ENCODE results near the gene CRACDL.
A peak's percentile ranks its signal among the peaks of the same experiment; 100 is the strongest.
"Not testable (repeated sequence)": the region's sequence is repeated elsewhere in the genome, so short reads cannot be mapped to it uniquely, and the experiment has no call there.

Gene CRACDL

DNA sequence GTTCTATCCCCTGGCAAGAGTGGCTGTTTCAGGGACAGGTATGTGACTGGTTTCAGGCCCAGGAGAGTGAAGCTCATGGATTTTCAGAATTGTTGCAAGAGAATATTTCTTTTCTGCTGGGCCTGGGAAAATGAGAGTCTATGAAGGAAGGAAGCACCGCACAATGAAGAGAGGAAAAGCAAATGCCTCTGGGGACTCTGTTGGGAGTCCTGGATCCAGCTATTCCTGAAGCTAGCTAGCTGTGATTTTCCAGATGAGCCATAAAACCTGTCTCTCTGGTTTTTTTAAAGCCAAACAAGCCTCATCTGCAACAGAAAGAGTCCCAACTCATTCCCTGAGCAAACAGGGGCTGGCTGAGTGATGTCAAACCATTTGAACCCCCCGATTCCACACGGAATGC, 53.7 kb downstream of the CRACDL start:
- no peak for DNase-seq

DNA sequence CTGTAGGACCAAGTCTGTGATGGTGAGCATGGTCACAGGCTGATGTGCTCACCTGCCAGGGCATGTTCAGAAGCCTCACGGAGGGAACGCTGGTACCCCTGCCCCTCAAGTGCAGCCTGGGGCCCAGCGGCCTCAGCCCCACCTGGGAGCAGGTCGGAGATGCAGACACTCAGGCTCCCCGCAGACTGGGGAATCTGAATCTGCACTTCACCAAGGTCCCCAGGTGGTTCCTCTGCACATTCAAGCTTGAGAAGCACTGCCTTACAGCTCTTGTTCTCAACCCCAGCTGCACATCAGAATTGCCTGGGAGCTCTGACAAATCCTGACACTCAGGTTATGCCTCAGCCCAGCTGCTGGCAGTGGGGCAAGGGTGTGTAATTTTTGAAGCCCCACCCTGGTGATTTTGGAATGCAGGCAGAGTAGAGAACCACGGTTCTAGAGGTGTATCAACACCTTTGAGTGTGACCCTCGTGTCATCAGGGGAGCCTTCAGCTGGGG, 54.8 kb downstream of the CRACDL start:
- no peak for DNase-seq

DNA sequence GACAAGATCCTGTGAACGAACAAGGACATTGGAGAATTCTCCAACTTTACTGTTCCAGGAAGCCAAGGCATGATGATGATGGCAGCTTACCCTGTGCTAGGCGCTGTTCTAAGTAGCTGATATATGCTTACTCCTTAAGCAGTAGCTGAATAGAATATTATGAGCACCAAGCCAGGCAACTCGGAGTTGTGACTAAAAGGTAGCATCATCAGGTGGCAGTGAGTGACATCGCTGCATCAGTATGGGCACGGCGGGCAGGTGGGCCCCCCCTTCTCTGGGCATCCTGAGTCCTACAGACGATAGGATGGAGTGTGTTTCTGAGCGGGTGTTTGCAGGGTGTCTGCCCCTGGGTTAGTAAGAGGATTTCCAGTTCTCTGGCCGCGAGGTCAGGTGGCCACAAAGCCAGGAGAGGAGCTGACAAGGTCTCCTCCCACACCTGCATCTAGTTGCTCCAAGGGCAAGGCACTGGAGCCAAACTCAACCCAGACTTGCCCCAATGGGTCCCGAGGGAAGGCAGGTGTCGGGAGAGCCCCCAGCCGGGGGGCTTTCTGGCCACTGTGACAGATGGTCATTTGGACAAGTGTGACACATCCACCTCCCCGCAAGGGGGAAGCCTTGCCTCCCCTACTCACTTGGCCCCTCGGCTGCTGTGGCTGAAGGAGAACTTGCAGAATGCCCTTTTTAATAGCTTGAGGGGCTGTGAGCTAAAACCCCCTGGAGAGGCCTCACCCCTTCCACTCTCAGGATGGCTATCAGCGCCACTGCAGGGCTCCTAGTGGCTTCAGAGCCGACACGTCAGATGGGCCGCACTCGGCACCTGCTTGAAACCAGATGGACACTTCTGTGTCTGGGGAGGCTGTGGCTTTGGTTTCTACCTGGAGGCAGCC, 55.5 kb downstream of the CRACDL start:
- DNase-seq, result no peak

DNA sequence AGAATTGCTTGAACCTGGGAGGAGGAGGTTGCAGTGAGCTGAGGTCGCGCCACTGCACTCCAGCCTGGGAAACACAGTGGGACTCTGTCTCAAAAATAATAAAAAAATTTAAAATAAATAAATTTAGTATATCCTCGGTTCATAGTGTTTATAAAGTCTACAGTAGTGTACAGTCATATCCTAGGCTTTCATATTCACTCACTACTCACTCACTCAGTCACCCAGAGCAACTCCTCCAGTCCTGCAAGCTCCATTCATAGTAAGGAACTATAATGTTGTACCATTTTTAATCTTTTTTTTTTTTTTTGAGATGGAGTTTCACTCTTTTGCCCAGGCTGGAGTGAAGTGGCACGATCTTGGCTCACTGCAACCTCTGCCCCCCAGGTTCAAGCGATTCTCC, 58.4 kb downstream of the CRACDL start:
- not testable (repeated sequence) for DNase-seq

DNA sequence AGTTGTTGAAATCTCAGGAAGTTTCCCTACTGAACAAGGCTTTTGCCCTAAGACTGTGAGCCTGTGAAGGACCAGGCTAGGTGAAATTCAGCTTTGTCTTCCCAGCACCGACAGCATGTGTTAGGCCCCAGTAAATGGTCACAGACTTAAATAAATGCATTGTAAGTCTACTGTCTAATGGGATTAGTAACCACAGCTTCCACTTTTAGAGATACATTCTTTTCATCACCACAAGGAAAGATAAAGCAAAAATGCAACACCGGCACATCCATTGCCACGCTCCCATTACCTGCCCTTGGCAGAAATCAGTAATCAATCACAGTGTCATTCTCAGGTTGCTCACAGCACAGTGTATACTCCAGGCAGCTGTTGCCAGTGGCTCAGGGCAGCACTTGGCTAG, 59.3 kb downstream of the CRACDL start:
- DNase-seq, result no peak

DNA sequence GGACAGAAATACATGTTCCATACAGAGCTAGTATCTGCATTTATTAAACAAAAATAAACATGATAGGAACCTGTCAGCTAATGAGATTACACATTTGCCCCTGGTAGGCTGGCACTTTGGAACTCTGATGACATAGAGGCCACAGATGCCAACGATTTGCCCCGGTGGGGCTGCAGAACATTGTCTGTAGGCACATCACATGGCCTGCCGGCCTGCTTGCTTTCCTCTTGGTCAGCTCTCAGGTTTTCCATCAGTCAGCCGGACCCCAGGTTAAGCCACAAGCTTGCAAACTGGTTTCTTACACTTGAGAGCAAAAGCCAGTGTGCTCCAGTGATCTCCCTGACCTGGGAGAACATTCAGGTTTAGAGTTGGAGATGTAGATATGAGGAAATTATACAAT, 60.3 kb downstream of the CRACDL start:
- no peak for DNase-seq

DNA sequence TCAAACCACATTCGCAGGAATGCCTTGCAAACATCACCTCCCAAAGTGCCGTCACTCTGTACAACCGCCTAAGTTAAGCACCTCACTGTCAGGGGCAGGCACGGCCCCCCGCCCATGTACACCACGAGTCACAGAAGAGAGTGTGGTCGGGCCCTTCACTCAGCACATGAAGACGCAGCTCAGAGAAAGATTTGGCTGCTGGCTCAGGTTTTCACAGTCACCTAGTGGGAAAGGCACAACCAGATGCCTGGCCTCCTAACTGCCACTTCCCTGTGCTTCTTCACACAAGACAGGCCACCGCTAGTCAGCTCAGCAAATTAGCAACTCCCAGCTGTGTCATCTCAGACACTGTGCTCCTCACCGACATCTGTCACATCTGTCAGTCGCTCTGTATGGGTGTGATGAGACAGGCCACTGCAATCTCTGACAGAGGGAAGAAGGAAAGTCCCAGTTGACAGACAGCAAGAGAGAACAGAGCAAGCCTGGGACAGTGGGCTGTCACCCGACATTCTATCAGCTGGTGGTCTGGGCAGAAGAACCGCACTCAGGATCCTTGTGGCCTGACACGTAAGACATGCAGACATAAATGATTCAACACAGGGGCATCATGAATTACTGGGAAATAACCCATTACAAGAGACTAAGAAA, 60.8 kb downstream of the CRACDL start:
- no peak for DNase-seq

DNA sequence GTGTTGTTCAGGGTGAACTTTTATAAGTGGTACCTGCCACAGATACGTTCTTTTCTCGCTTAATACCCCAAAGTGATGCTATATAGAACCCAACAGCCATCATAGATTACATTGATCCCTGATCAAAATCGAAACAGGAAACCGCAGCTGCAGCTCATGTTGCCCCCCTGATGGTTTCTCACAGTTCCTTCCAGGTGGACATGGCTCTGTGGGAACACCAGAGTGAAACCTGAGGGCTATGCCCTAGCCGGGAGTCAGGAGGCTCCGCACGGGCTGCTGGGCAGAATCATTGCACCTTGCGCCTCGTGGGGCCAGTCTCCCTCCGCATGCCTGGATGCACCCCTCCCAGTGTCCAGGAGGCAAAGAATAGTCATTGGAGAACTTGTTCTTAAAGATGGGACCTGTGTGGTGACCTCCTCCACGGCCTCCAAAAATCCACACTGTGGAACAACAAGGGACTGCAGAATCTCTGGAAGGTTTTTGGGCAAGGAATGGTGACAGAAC, 61.8 kb downstream of the CRACDL start:
- DNase-seq, result no peak

DNA sequence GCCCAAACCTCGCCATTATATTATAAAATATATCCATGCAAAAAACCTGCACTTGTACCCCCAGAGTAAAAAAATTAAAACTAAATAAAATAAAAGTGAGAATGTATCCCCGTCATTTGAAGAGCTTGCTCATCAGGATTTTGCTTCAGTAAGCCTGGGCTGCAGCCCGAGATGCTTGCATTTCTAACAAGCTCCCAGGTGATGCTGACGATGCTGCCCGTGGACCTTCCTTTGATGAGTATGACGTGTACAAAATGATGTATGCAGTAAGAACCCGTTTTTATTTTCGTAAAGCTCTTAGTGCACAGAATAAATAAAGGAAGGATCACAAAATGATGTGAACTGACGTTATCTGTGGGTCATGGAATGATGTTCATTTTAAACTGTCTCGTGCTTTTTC, 63.5 kb downstream of the CRACDL start:
- DNase-seq, result no peak

DNA sequence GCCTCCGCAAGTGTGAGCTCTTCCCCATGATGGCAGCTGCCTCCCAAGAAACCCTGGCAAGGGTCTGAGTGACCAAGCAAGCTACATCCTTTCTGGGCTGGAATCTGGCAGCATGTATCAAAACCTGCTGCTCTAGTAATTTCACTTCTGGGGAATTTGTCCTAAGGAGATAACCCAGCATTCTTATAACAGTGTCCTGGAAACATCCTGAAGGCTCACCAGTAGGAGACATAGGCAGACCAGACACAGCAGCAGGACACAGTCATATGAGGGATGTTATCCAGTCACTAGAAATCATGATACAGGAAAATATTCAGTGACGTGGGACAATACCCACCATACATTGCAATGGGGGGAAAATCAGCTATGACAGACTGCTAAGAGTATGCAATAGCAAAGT, 64.5 kb downstream of the CRACDL start:
- DNase-seq, result no peak

DNA sequence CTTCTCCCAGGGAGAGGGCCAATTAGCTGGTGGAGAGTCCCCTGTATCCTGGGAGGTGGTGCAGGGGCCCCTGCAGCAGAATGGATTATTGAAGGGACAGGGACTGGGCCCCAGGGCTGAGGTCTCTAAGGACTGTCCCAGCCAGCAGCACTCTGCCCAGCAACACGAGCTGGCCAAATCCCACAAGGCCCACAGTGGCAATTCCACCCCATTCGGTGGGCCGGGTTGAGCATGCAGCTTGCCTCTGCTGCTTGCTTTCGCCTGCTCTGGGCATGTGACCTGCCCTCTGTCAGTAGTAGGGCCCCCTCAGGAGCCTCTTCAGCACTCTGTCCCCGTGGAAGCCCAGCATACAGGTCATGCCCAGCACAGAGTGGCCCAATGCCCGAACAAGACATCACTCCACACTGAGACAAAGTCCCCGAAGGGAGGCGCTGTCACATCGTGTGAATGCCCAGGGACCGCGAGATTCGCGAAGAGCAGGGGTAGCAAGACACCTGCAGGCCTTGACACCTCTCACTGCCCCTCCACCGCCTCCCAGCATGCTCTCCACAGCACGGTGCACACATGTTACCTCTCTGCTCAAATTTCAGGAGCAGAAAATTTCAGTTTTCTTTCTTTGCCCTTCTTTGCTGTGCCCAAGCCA, 65.4 kb downstream of the CRACDL start:
- DNase-seq, result no peak

DNA sequence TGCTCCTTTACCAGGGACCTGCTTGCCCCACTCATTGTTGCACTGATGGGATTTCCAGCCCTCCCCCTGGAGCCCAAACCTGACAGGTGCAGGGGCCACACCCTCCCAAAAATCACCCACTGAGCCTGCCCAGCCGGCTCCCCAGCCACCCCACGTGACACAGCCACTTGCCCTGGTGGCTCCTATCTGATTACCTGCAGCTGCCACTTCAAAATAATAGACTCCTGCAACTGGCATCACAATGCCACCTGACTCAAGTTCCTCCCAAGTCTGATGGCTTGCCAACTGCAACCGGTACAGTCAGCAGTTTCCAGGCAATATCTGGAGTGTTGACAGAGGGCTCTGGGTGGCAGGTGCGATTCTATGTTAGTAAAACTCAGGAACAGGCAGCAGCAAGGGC, 66.2 kb downstream of the CRACDL start:
- DNase-seq, result no peak

DNA sequence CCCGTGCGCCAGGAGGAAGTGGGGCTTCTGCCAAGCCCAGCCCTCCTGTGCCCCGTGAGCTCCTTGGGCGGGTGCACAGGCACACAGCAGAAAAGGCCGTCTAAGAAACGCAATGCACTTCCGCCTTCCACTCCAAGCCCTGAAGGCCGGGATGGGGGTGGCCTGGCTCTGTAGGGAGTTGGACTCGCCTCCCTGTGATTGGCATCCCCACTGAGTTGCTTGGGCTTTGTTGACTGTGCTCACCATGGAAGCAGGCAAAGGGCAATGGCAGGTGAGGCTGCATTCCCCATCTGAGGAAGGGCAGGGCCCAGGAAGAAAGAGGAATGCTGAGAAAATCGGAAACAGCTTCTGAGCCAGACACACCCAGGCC, 66.8 kb downstream of the CRACDL start:
- DNase-seq, result no peak

DNA sequence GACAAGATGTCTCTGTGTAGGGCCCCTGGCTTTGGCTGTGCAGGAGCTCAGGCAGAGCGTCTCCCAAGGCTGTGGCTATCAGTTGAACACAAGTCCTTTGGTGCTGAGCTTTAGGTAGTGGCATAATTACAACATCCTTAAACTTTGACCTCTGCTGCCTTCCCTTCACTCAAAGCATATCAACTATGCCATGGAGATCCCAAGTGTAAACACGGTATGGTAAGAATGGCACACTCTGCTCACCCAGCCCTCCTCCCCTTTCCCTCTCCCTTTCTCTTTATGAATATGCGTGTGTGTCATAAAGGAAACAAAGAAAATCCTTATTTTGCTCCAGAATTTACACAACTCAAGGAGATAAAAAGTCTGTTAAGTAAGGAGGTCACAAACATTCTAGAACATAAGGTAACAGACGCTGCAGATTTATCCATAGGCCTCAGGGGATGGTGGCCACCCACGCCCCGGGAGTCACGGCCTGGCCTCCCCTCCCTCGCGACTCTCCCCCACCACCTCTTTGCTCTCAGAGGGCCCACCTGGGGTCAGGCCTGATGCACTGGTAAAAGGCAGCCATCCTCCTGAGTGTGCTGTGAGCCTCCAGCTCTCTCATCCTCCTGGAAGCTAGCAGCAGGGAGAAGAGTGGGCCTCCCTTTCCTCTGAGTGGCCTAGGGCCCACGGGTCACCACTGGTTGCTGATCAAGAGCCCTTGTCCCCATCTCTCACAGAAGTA, 67.3 kb downstream of the CRACDL start:
- DNase-seq, result no peak

DNA sequence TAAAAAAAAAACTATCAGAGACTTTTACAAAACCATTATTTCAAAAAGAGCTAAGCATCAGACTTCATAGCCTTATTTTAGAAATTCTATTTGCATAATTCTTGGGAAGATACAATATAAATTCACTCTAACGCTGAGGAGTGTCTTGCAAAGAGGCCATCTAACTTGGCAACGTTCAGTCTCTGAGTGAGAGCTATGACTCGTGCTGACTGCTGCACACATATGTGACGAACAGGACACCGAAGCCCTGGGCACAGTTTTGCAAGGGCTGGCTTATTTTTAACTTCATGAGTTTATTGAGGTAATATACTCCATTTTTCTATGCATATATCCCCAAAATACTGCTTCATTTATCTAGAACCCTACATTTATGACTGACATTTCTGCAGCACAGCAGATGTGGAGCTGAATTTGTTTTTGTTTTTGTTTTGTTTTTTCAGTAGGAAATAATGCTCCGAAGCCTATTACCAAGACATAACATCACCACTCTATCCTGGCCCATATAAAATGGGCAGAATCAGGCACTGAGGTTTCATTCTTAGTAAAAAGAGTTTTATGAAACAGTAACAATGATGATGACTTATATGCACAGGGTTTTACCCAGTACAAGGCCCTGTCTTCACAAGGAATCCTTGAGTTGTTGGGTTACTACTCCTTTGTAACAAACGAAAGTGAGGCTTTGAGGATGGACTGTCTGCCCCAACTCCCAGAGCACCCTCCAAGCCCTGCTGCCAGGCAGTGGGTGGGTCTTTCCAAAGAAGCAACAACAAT, 68.3 kb downstream of the CRACDL start:
- DNase-seq, result no peak

DNA sequence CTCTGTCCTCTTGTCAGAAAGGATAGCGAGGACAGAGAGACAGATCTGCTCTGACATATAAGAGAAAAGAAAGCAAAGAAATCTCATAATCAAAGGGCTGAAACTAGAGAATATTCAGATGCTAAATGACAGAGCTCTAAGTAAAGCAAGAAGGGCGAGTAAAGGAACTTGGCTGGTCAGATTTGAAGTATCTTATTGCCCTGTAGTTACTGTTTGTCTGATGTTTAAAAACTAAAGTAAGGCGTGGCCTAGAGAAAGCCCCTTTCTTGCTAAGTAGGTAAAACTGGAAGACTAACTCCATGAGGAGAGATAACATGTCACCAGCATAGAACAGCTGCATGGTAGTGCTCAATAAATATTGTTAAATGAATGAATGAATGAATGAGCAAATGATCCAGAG, 70.0 kb downstream of the CRACDL start:
- DNase-seq, result no peak

DNA sequence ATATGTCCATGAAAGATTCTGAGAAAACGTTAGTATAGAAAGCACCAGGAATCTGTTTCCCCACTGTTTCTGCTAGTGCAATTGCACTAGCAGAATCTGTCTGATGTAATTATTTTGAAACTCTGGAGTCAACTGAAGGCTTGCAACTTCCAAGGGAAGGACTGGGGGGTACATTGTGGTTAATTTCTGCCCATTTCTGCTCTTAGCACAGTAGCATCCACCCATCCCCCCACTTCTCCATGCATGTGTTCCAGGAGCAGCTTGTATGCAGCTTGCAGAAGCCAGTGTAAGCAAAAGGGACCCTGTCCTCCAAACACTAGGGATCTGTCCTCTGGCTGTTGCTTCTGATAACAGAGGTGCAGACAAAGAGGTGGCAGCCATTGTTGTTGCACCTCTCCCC, 74.4 kb downstream of the CRACDL start:
- DNase-seq, result no peak

DNA sequence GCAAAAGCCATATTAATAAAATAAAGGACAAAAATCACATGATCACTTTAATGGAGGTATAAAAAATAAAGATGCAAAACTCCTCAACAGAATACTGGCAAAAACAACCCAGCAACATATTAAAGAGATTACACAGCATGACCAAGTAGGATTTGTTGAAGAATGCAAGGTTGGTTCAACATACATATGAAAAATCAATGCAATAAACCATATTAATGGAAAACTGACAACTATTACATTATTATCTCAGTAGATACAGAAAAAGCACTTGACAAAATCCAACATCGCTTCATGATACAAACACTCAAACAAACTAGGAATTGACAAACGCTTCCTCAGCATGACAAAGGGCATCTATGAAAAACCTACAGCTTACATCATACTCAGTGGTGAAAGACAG, 76.7 kb downstream of the CRACDL start:
- DNase-seq, result no peak

DNA sequence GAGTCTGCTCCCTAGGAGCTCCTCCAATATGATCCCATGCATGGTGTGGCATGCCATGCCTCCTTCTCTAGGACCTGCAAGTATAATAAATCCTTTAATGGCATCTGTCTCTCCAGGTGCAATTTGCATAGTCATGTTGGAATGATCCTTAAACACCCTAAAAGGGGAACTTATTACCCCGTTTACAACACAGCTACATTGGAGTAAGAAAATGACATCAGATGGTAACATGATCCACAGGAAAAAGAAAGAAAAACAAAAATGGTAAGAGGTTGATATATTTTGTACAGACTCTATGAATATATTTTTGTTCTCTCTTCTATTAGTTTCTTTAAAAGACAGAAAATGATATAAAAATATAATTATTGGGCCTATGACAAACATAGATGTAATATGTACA, 79.0 kb downstream of the CRACDL start:
- DNase-seq, result peak; percentile 48

DNA sequence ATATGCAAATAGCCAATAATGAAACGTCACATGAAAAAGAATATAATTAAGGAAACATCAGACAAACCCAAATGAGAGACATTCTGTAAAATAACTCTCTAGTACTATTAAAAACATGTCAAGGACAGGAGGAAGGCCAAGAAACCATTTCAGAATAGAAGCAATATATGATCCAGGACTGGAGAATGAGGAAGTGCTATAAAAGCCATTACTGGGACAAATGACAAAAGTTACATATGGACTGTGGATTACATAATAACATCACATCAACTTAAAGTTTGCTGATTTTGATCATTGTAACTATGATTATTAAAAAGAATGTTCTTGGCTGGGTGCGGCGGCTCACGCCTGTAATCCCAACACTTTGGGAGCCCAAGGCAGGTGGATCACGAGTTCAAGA, 81.3 kb downstream of the CRACDL start:
- DNase-seq, result peak; percentile 15

DNA sequence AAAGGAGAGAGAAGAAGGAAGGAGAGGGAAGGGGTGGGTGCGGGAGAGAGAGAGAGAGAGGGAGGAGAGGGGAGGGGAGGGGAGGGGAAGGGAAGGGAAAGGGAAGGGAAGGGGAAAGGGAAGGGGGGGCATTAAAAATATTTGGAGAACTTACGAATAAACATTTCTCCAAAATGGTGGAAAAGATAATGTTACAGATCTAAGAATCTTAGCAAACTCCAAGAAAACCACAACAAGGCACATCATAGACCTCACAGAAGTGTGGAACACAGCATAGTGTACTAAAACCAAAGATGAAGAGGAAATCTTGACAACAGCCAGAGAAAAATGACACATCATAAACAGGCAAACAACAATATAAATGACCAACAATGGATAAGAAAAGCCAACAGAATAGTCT, 83.1 kb downstream of the CRACDL start:
- DNase-seq, result no peak

DNA sequence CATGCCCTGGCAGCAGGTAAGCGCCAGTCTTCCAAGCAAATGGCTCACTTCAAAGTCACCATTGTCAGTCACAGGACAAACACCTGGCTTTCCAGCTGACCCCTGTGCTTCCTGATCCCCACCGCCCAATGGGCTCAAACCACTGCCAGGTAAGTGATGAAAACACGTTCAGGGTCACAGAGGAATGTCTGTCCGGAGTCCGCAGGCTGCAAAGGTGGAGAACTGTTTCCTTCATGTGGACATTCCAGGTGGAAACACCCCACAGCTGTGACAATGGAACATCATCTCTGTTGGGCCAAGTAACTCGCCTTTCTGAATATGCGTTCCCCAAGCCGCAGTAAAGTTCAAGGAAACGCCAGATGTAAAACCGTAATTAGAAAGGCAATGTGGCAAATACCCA, 86.0 kb downstream of the CRACDL start:
- no peak for DNase-seq
